Left lung (tissue), 10 donors: ENCODE measurements around the gene SIGLEC12. TPM values are rescaled to one million over a fixed set of nuclear protein-coding genes. Genes with fewer than 3 reads are reported as not detected.

ENCODE experiments used
- ATAC-seq: fragments of 200-7000 bp; cut with Tn5 transposase; one replicate; pipeline ENCODE4 v1.9.1; 2020; ENCODE audit warnings: moderate library complexity
- DNase-seq, 4 donors: peaks; one replicate each; pipeline ENCODE4 v3.0.0-alpha.2; 2013 to 2020
- H3K27ac ChIP-seq, 2 donors: fragments of 200-600 bp; sonication (generic) in 1 of 2; one replicate each; pipeline versions ENCODE4 v1.5.0 to v1.8.0; 2020 to 2021
- H3K27me3 ChIP-seq, 2 donors: fragments of 200-600 bp; sonication (generic) in 1 of 2; one replicate each; pipeline versions ENCODE4 v1.5.0 to v1.8.0; 2020 to 2021
- H3K36me3 ChIP-seq, 2 donors: fragments of 200-600 bp; sonication (generic) in 1 of 2; one replicate each; pipeline versions ENCODE4 v1.5.0 to v1.8.0; 2020 to 2021
- H3K4me1 ChIP-seq, 2 donors: fragments of 200-600 bp; one replicate each; pipeline ENCODE4 v1.8.0; 2021
- H3K4me3 ChIP-seq, 2 donors: fragments of 200-600 bp; sonication (generic) in 1 of 2; one replicate each; pipeline versions ENCODE4 v1.5.0 to v1.8.0; 2020 to 2021; ENCODE audit warnings: mild to moderate bottlenecking in 1 of 2
- H3K9me3 ChIP-seq, 2 donors: fragments of 200-600 bp; sonication (generic) in 1 of 2; one replicate each; pipeline versions ENCODE4 v1.5.0 to v1.8.0; 2020 to 2021
- intact Hi-C, 2 donors: fragments of 100-400 bp; cut with DNase I; formaldehyde crosslinking; loops; one replicate each; pipeline versions ENCODE4 v1.11.2 to v1.14.2; 2022
- polyA plus RNA-seq, 6 donors: library from polyadenylated mRNA; unstranded; fragments of 120-200 nt; gene quantifications; one replicate each; pipeline ENCODE4 v1.2.1, GENCODE V29; 2013; ENCODE audit not compliant: insufficient read length in 6 of 6
- total RNA-seq, 2 donors: library from RNA; stranded (reverse); fragmentation: NEBNext Ultra II Directional; extraction: Animal tissue kit (Norgen Biotek cat#: 25700); gene quantifications; one replicate each; pipeline ENCODE4 v1.2.1, GENCODE V29; 2021
- TF ChIP-seq, protein P1 (sequence below), 2 donors: fragments of 200-600 bp; sonication (generic) in 1 of 2; IDR thresholded peaks; one replicate each; pipeline versions ENCODE4 v1.5.0 to v1.8.0; 2021; ENCODE audit warnings: antibody characterized with exemption in 2 of 2
- donor health status: DM: no; HTN: yes; CAD: no.
- donor health status: DM: no; HTN: no; CAD: no.

Gene SIGLEC12
- total and polyA plus RNA-seq, 8 donors = 0.10 to 1.9 (median 0.39) TPM; not detected in 3

DNA sequence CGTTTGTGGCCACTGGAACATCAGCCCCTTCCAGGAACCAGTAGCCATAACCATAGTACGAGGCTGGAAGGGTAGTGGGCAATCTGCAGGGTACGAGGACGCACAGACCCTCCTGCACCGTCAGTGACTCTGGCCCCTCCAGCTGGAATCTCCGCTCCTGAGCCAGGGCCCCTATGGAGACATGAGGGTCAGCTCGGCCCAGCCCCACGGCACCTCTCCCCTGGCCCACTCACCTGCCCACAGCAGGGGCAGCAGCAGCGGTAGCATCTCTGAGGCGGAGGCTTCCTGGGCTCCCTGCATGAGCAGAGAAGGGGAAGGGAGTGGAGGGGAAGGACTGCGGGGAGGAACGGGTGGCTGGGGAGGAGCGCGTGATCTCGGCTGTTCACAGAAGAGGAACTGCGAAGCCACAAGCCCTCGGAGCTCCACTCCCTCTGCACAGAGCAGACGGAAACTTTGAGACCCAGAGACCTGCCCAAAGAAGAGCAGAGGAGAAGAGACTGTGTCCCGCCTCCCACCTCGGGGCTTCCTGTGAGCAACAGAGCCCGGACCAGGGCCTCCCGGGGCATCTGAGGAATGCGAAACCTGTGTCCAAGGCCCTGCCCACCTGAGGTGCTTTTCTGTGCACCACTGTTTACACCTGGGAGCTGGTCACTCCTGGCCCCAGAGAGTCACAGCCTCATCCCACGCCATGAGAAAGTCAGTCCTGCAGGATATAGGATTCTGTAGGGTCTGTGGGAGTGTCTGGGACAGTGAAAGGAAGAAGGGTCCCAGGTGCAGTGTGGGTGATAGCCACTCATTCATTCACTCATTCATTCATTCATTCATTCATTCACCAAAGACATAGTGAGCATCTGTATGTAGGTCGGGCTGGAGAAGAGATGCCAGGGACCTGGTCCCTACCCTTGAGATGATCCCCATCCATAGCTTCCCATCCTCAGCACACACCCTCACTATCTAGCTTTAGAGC lies 30.0 kb upstream of the SIGLEC12 start, which contains the start of gene SIGLEC6:
TSS of gene SIGLEC6 (minus strand) at position 322 of the 967 bp plus-strand sequence. CDS start at position 300, 22 bp downstream.
- intact Hi-C loops = no loop called here
- H3K9me3 ChIP-seq = peaks cover 0 to 2% of the 10 kb centered on the region in 2 donors
- ATAC-seq (peak; percentile 94), DNase-seq (peak in 3 of 4 donors; percentile 6 to 92 (median 88))
- H3K27me3 ChIP-seq = peaks cover 0 to 62% of the 10 kb centered on the region in 2 donors
- peaks cover 0 to 10% of the 10 kb centered on the region in 2 donors for H3K4me1 ChIP-seq
- H3K36me3 ChIP-seq = no peaks in the 10 kb centered on the region
- no peak within 1 kb of the TSS for H3K27ac ChIP-seq
- no peak within 1 kb of the TSS for H3K4me3 ChIP-seq
- TF ChIP-seq, protein P1, sequence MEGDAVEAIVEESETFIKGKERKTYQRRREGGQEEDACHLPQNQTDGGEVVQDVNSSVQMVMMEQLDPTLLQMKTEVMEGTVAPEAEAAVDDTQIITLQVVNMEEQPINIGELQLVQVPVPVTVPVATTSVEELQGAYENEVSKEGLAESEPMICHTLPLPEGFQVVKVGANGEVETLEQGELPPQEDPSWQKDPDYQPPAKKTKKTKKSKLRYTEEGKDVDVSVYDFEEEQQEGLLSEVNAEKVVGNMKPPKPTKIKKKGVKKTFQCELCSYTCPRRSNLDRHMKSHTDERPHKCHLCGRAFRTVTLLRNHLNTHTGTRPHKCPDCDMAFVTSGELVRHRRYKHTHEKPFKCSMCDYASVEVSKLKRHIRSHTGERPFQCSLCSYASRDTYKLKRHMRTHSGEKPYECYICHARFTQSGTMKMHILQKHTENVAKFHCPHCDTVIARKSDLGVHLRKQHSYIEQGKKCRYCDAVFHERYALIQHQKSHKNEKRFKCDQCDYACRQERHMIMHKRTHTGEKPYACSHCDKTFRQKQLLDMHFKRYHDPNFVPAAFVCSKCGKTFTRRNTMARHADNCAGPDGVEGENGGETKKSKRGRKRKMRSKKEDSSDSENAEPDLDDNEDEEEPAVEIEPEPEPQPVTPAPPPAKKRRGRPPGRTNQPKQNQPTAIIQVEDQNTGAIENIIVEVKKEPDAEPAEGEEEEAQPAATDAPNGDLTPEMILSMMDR (IDR thresholded peaks at IDR 0.05) = no peak

- H3K9me3 ChIP-seq = no peaks in the 10 kb centered on the region
- intact Hi-C loops = no loop called here
- no peak overlapping the region for H3K27ac ChIP-seq
- no peak overlapping the region for H3K4me3 ChIP-seq
- peaks cover 0 to 10% of the 10 kb centered on the region in 2 donors for H3K4me1 ChIP-seq
- no peaks in the 10 kb centered on the region for H3K36me3 ChIP-seq
- H3K27me3 ChIP-seq = peaks cover 0 to 64% of the 10 kb centered on the region in 2 donors
- ATAC-seq (no peak), DNase-seq (no peak)
- TF ChIP-seq, protein P1 (IDR thresholded peaks at IDR 0.05) = no peak
Observed at GRCh38 chr19:51530616-51531015, 29.0 kb upstream of the SIGLEC12 start.

- H3K4me1 ChIP-seq = peaks cover 0 to 10% of the 10 kb centered on the region in 2 donors
- H3K36me3 ChIP-seq = no peaks in the 10 kb centered on the region
- intact Hi-C loops = no loop called here
- TF ChIP-seq, protein P1 (IDR thresholded peaks at IDR 0.05) = no peak
- H3K27ac ChIP-seq = no peak overlapping the region
- peaks cover 0 to 77% of the 10 kb centered on the region in 2 donors for H3K27me3 ChIP-seq
- no peak for DNase-seq
- ATAC-seq = no peak
- no peak overlapping the region for H3K4me3 ChIP-seq
- H3K9me3 ChIP-seq = no peaks in the 10 kb centered on the region
Observed at GRCh38 chr19:51529301-51529700, 27.7 kb upstream of the SIGLEC12 start.

DNA sequence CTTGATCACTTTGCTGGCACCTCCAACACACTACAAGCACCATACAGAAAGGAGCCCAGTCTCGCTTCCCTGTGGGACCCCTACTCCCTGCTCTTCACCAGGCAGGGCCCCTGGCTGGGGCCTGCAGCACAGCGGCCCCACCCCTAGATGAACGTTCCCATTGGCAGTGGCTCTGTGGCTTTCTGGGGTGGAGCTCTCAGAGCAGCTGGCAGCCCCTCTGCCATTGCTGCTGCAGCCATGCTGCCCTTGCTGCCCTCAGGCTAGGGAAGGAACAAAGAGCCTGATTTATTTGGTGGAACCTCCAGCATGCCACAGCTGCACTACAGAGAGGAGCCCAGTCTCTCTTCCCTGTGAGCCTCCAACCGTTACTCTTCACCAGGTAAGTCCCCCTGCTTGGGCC lies 24.1 kb upstream of the SIGLEC12 start:
- ATAC-seq (no peak), DNase-seq (no peak)
- TF ChIP-seq, protein P1 (IDR thresholded peaks at IDR 0.05) = no peak
- intact Hi-C loops = no loop called here
- H3K27ac ChIP-seq = no peak overlapping the region
- H3K4me3 ChIP-seq = no peak overlapping the region
- no peaks in the 10 kb centered on the region for H3K36me3 ChIP-seq
- H3K4me1 ChIP-seq = no peaks in the 10 kb centered on the region
- no peaks in the 10 kb centered on the region for H3K9me3 ChIP-seq
- peaks cover 0 to 67% of the 10 kb centered on the region in 2 donors for H3K27me3 ChIP-seq

- H3K27ac ChIP-seq = no peak overlapping the region
Observed at GRCh38 chr19:51524666-51525264, 23.2 kb upstream of the SIGLEC12 start.

More at GRCh38 chr19:51524666-51525264, 23.2 kb upstream of the SIGLEC12 start:
- Histone ChIP-seq H3K9me3 (no peaks in the 10 kb centered on the region), H3K4me1 (no peaks in the 10 kb centered on the region), H3K4me3 (no peak overlapping the region), H3K27me3 (peaks cover 0 to 61% of the 10 kb centered on the region in 2 donors), H3K36me3 (no peaks in the 10 kb centered on the region)
- intact Hi-C loops = no loop called here
- ATAC-seq (no peak), DNase-seq (no peak)
- TF ChIP-seq, protein P1 (IDR thresholded peaks at IDR 0.05) = no peak
